Activated B cell treated with CpG ODN at 0.5 μM for 24 hours (primary cell): ENCODE results near the gene GPR176. TPM values are rescaled to one million over a fixed set of nuclear protein-coding genes. Genes with fewer than 3 reads are reported as not detected.

Experiments used
- ATAC-seq: fragments of 200-7000 bp; cut with Tn5 transposase; one replicate; pipeline ENCODE4 v1.10.0; 2021; ENCODE audit warnings: low read depth, mild to moderate bottlenecking, moderate library complexity
- CTCF ChIA-PET: fragments of 350-600 bp; sonication (Branson Sonifier 250); formaldehyde crosslinking; loops from one replicate; lab custom pipeline; 2021; ENCODE audit warnings: antibody characterized with exemption; lab: Charles Lee
- POLR2A ChIA-PET: fragments of 350-600 bp; sonication (Branson Sonifier 250); formaldehyde crosslinking; loops from one replicate; lab custom pipeline; 2021; ENCODE audit warnings: antibody characterized with exemption; lab: Charles Lee
- DNase-seq: peaks from one replicate; pipeline ENCODE4 v3.0.0; 2022
- H3K27ac Mint-ChIP-seq: one replicate; pipeline ENCODE4 v1.8.0; 2020; ENCODE audit warnings: mixed read lengths
- H3K27me3 Mint-ChIP-seq: one replicate; pipeline ENCODE4 v1.8.0; 2021; ENCODE audit warnings: mixed read lengths
- H3K36me3 Mint-ChIP-seq: one replicate; pipeline ENCODE4 v1.8.0; 2021; ENCODE audit warnings: low read depth, mixed read lengths
- H3K4me1 Mint-ChIP-seq: one replicate; pipeline ENCODE4 v1.8.0; 2021; ENCODE audit warnings: mixed read lengths
- H3K4me3 Mint-ChIP-seq: one replicate; pipeline ENCODE4 v1.8.0; 2020; ENCODE audit warnings: mild to moderate bottlenecking, mixed read lengths
- H3K9me3 Mint-ChIP-seq: one replicate; pipeline ENCODE4 v1.8.0; 2020; ENCODE audit warnings: mixed read lengths
- intact Hi-C: fragments of 100-400 bp; cut with micrococcal nuclease; formaldehyde crosslinking; loops from one replicate; pipeline ENCODE4 v1.15.1; 2024
- total RNA-seq: library from RNA; stranded (reverse); gene quantifications from 2 replicates; pipeline ENCODE4 v1.2.3, GENCODE V29; 2022
- TF ChIP-seq, protein P1 (sequence below): fragments of 200-600 bp; IDR thresholded peaks from one replicate; pipeline ENCODE4 v1.8.0; 2022; ENCODE audit warnings: antibody characterized with exemption, mild to moderate bottlenecking

Gene GPR176
- total RNA-seq, 1 donor from 2014 or later: not detected

DNA sequence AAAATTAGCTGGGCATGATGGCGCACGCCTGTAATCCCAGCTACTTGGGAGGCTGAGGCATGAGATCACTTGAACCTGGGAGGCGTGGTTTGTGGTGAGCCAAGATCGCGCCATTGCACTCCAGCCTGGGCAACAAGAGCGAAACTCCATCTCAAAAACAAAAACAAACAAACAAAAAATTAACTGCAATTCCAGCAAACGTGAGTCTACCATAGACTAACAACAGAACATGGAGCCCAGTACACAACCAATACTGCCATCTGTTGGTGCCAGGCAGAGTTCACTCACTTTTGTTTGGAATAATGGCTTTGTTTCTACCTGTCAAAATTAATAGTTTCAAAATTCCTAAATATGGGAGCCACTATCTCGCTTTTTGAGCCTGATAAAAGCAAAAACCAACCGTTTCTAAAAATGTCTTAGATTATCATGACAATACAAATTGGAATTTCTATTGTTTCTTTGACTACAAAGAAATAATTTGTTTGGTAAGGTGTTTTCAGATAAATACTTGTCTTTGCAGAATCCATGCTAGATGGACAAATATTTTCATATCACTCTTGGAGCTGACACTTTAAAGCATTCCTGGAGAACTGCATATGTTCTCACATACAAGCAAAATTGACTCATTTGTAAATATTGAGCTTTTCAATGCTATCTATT lies 45.0 kb downstream of the GPR176 start:
- no peaks in the 10 kb centered on the region for H3K9me3 Mint-ChIP-seq
- no peak overlapping the region for H3K4me3 Mint-ChIP-seq
- no peak for DNase-seq
- no peak for ATAC-seq
- H3K27me3 Mint-ChIP-seq: peaks cover under 1% of the 10 kb centered on the region
- TF ChIP-seq, protein P1, sequence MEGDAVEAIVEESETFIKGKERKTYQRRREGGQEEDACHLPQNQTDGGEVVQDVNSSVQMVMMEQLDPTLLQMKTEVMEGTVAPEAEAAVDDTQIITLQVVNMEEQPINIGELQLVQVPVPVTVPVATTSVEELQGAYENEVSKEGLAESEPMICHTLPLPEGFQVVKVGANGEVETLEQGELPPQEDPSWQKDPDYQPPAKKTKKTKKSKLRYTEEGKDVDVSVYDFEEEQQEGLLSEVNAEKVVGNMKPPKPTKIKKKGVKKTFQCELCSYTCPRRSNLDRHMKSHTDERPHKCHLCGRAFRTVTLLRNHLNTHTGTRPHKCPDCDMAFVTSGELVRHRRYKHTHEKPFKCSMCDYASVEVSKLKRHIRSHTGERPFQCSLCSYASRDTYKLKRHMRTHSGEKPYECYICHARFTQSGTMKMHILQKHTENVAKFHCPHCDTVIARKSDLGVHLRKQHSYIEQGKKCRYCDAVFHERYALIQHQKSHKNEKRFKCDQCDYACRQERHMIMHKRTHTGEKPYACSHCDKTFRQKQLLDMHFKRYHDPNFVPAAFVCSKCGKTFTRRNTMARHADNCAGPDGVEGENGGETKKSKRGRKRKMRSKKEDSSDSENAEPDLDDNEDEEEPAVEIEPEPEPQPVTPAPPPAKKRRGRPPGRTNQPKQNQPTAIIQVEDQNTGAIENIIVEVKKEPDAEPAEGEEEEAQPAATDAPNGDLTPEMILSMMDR: no peak
- CTCF ChIA-PET: interaction anchor here (0.5 kb wide), 1 partner anchor 1165 kb away, joined by 3 read pairs; no protein-coding TSS in a partner anchor
- H3K27ac Mint-ChIP-seq: no peak overlapping the region
- H3K36me3 Mint-ChIP-seq: no peaks in the 10 kb centered on the region
- POLR2A ChIA-PET: no interaction called here
- intact Hi-C loops: loop anchor here (1.0 to 10.0 kb wide), 3 partner anchors 89 to 1170 kb away; no protein-coding TSS in a partner anchor
- no peaks in the 10 kb centered on the region for H3K4me1 Mint-ChIP-seq

DNA sequence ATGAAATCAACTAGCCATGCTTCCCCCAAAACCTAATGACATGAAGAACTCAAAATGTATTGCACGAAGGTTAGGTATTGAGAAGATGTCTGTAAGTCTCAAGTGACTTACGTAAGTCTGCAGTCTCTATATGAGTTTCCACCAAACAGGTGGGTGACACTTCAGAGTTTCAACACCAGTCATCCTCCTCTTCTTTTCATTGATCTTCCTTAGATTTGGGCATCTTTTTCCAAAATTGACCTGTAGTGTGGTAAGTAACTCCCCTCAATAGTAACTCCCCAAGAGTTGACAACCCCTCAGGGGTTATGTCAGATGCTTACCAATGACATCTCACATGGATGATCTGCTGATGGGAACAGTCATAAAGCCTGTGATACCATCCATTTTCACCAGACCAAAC lies 46.1 kb downstream of the GPR176 start:
- no peak for DNase-seq
- no peak overlapping the region for H3K27ac Mint-ChIP-seq
- no peaks in the 10 kb centered on the region for H3K4me1 Mint-ChIP-seq
- TF ChIP-seq, protein P1: no peak
- intact Hi-C loops: loop anchor here (10.0 kb wide), 1 partner anchor 1169 kb away; no protein-coding TSS in a partner anchor
- CTCF ChIA-PET: no interaction called here
- no peaks in the 10 kb centered on the region for H3K9me3 Mint-ChIP-seq
- ATAC-seq: no peak
- POLR2A ChIA-PET: no interaction called here
- no peaks in the 10 kb centered on the region for H3K36me3 Mint-ChIP-seq
- no peak overlapping the region for H3K4me3 Mint-ChIP-seq
- peaks cover 2% of the 10 kb centered on the region for H3K27me3 Mint-ChIP-seq

DNA sequence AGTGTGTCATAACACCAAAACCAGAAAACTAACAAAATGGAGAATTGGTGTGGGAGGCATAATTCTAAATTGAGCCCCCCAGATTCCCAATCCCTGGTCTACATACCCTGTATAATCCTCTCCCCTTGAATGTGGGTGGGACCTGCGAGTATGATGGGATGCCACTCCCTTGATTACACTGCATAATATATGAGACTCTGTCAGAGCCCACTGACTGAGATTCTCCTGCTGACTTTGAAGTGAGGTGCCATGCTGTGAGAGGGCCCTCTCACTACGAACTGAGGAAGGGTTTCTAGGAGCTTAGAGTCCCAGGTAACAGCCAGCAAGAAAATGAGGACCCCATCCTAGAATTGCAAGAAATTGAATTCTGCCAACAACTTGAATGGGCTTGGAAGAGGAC lies 49.5 kb downstream of the GPR176 start:
- Mint-ChIP-seq H3K27me3 (peaks cover 10% of the 10 kb centered on the region), H3K4me1 (no peaks in the 10 kb centered on the region), H3K4me3 (no peak overlapping the region), H3K27ac (no peak overlapping the region), H3K36me3 (no peaks in the 10 kb centered on the region), H3K9me3 (no peaks in the 10 kb centered on the region)
- intact Hi-C loops: loop anchor here (10.0 kb wide), 1 partner anchor 1166 kb away; no protein-coding TSS in a partner anchor
- DNase-seq (no peak), ATAC-seq (no peak)
- TF ChIP-seq, protein P1: no peak
- ChIA-PET CTCF (no interaction called here), POLR2A (no interaction called here)

DNA sequence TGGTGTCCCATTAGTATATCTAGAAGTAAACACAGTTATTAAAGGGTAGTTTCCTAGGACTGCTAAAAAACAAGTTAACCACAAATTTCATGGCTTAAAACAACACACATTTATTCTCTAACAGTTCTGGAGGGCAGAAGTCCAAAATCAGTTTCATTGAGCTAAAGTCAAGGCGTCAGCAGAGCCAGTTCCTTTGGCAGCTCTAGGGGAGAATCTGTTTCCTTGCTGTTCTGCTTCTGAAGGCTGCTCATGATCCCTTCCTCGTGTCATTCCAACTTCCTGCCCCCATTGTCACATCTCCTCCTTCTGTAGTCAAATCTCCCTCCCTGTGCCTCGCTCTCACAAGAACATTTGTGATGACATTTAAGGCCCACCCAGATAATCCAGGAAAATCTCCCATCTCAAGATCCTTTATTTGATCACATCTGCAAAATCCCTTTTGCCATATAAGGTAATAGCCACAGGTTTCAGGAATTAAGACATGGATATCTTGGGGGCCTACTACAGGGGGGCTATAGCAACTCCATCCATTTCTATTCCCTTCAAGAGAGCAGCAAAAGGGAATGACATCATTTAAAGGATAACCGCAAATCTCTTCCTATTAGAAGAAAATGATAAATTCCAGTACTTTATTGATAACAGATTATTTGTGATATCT lies 50.1 kb downstream of the GPR176 start:
- Mint-ChIP-seq H3K36me3 (no peaks in the 10 kb centered on the region), H3K27ac (no peak overlapping the region), H3K4me3 (no peak overlapping the region), H3K4me1 (no peaks in the 10 kb centered on the region), H3K9me3 (no peaks in the 10 kb centered on the region), H3K27me3 (peaks cover 15% of the 10 kb centered on the region)
- ATAC-seq (no peak), DNase-seq (no peak)
- TF ChIP-seq, protein P1: no peak
- CTCF ChIA-PET: no interaction called here
- intact Hi-C loops: loop anchor here (10.0 kb wide), 1 partner anchor 1165 kb away; no protein-coding TSS in a partner anchor
- POLR2A ChIA-PET: no interaction called here

DNA sequence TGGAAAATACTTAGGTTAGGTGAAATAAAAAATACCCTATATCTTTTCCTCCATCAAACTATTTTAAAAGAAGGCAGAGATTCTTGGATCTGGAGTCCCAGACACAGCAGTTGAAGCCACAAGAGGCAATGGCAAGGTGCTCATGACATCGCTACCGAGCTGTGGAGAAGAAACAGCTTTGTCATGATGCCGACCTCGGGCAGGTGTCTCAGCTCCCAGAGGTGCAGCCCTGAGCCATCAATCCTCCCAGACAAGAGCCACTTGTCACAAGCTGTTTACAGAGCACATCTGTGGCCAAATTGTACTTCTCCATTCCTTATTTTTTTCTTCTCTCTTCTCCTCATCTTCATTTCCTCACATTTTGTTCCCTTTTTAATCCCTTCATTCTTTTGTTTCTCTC lies 50.8 kb downstream of the GPR176 start:
- TF ChIP-seq, protein P1: no peak
- Mint-ChIP-seq H3K9me3 (no peaks in the 10 kb centered on the region), H3K4me3 (no peak overlapping the region), H3K36me3 (no peaks in the 10 kb centered on the region), H3K27me3 (peaks cover 16% of the 10 kb centered on the region), H3K27ac (no peak overlapping the region), H3K4me1 (no peaks in the 10 kb centered on the region)
- intact Hi-C loops: no loop called here
- DNase-seq (no peak), ATAC-seq (no peak)
- ChIA-PET POLR2A (no interaction called here), CTCF (no interaction called here)
